Endothelial cell of umbilical vein (primary cell): Measurements from ENCODE around the gene COBLL1. TPM values are rescaled to one million over a fixed set of nuclear protein-coding genes. Genes with fewer than 3 reads are reported as not detected.

Experiments
- BruUV-seq: library from RNA; stranded (reverse); fragments of 400-500 nt; replicated peaks from 2 replicates; lab custom pipeline; 2021; lab: Mats Ljungman, UMichigan
- CTCF ChIA-PET: fragments of 300-600, 350-600 bp; sonication (Branson Sonifier 250); formaldehyde crosslinking; loops from one replicate; lab custom pipeline; 2021; ENCODE audit warnings: antibody characterized with exemption, inconsistent platforms; lab: Charles Lee
- POLR2A ChIA-PET: fragments of 300-600, 350-600 bp; sonication (Branson Sonifier 250); formaldehyde crosslinking; loops from one replicate; lab custom pipeline; 2021; ENCODE audit warnings: antibody characterized with exemption, inconsistent platforms; lab: Charles Lee
- DNase-seq: peaks from one replicate; pipeline ENCODE4 v3.0.0-alpha.2; 2011; ENCODE audit warnings: low read depth, low spot score
- FAIRE-seq: peaks from 2 replicates; lab custom pipeline; 2011; peaks lifted over from hg19 to GRCh38; lab: Jason Lieb, UNC
- H2AFZ ChIP-seq: 2 replicates; pipeline ENCODE4 v1.6.0; 2012; ENCODE audit warnings: low read depth, low read length, control low read depth, inconsistent platforms
- H3K27ac ChIP-seq: 2 replicates; pipeline ENCODE4 v1.5.1; 2011; ENCODE audit warnings: low read depth, mild to moderate bottlenecking, control low read depth, low read length, moderate library complexity; ENCODE audit not compliant: insufficient read depth
- H3K27me3 ChIP-seq, 2 experiments: 2 replicates each; pipeline versions ENCODE4 v1.6.0 to v1.6.1; 2011; ENCODE audit warnings: low read length in 2 of 2, mixed read lengths in 1 of 2; ENCODE audit not compliant: control insufficient read depth in 2 of 2, insufficient read depth in 2 of 2
- H3K36me3 ChIP-seq, 2 experiments: 2 replicates in 1 of 2; 3 replicates in 1 of 2; pipeline ENCODE4 v1.5.1; 2011; ENCODE audit warnings: low read length in 2 of 2, mild to moderate bottlenecking in 1 of 2, moderate library complexity in 1 of 2; ENCODE audit not compliant: control insufficient read depth in 2 of 2, insufficient read depth in 2 of 2; ENCODE audit errors: extremely low read depth in 1 of 2
- H3K4me1 ChIP-seq: 3 replicates; pipeline ENCODE4 v1.5.1; 2011; ENCODE audit warnings: mild to moderate bottlenecking, low read length; ENCODE audit not compliant: control insufficient read depth, insufficient read depth; ENCODE audit errors: extremely low read depth
- H3K4me2 ChIP-seq: 2 replicates; pipeline ENCODE4 v1.6.1; 2011; ENCODE audit warnings: low read length, control low read depth, mixed read lengths; ENCODE audit not compliant: insufficient read depth
- H3K4me3 ChIP-seq, 3 experiments: fragments of 200-600 bp in 1 of 3; sonication (generic), shearing (Covaris generic) in 1 of 3; replicated peaks in 1 of 3; 2 replicates each; pipeline ENCODE4 v1.5.1; 2011 to 2016; ENCODE audit warnings: control low read depth in 3 of 3, low read length in 3 of 3, mild to moderate bottlenecking in 2 of 3, inconsistent platforms in 1 of 3, low read depth in 1 of 3, moderate library complexity in 1 of 3; ENCODE audit not compliant: insufficient read depth in 1 of 3
- H3K79me2 ChIP-seq: 2 replicates; pipeline ENCODE4 v1.6.0; 2012; ENCODE audit warnings: low read length, inconsistent platforms; ENCODE audit not compliant: control insufficient read depth, insufficient read depth
- H3K9ac ChIP-seq: replicated peaks from 2 replicates; pipeline ENCODE3; 2011; ENCODE audit warnings: low read length, control low read depth; ENCODE audit not compliant: insufficient read depth; ENCODE audit errors: extremely low read depth
- H3K9me1 ChIP-seq: replicated peaks from 3 replicates; pipeline ENCODE4 v1.6.0; 2011; ENCODE audit warnings: mild to moderate bottlenecking, low read length; ENCODE audit not compliant: control insufficient read depth, insufficient read depth; ENCODE audit errors: extremely low read depth
- H3K9me3 ChIP-seq: replicated peaks from 2 replicates; pipeline ENCODE4 v1.5.1; 2012; ENCODE audit warnings: low read length, inconsistent platforms; ENCODE audit not compliant: control insufficient read depth, insufficient read depth
- H4K20me1 ChIP-seq: replicated peaks from 2 replicates; pipeline ENCODE3; 2011; ENCODE audit warnings: mild to moderate bottlenecking, low read length; ENCODE audit not compliant: control insufficient read depth, insufficient read depth; ENCODE audit errors: extremely low read depth
- CTCF ChIP-seq, 2 donors: IDR thresholded peaks; 1 replicate in 1 of 2; 2 replicates in 1 of 2; pipeline ENCODE4 v1.5.1; 2011; ENCODE audit warnings: low read length in 2 of 2, mild to moderate bottlenecking in 2 of 2, moderate library complexity in 2 of 2, control low read depth in 1 of 2, inconsistent platforms in 1 of 2, low read depth in 1 of 2; ENCODE audit not compliant: insufficient read depth in 1 of 2; ENCODE audit errors: extremely low read depth in 1 of 2
- EZH2 ChIP-seq: IDR thresholded peaks from 2 replicates; pipeline ENCODE4 v1.6.1; 2012; ENCODE audit warnings: borderline replicate concordance, low read depth, mild to moderate bottlenecking, moderate library complexity, low read length, inconsistent platforms; ENCODE audit not compliant: severe bottlenecking
- FOS ChIP-seq: IDR thresholded peaks from 2 replicates; pipeline ENCODE4 v1.6.1; 2011; ENCODE audit warnings: mild to moderate bottlenecking, low read length, moderate library complexity, borderline replicate concordance; ENCODE audit not compliant: insufficient read depth
- GATA2 ChIP-seq: IDR thresholded peaks from 2 replicates; pipeline ENCODE4 v1.7.0; 2011; ENCODE audit warnings: low read depth, mild to moderate bottlenecking, moderate library complexity, mixed read lengths, low read length; ENCODE audit not compliant: insufficient read length, insufficient read depth
- JUN ChIP-seq: IDR thresholded peaks from 2 replicates; pipeline ENCODE4 v1.6.1; 2011; ENCODE audit warnings: borderline replicate concordance, low read depth; ENCODE audit not compliant: insufficient read length, insufficient read depth
- MAX ChIP-seq: IDR thresholded peaks from 2 replicates; pipeline ENCODE4 v1.6.1; 2011; ENCODE audit not compliant: insufficient read depth, insufficient read length
- MYC ChIP-seq: IDR thresholded peaks from one replicate; pipeline ENCODE4 v1.6.1; 2011; ENCODE audit warnings: mild to moderate bottlenecking, low read depth, low read length
- POLR2A ChIP-seq: IDR thresholded peaks from 2 replicates; pipeline ENCODE4 v1.6.1; 2012; ENCODE audit warnings: low read depth, mild to moderate bottlenecking, control low read depth, low read length
- POLR2AphosphoS5 ChIP-seq: IDR thresholded peaks from 2 replicates; pipeline ENCODE4 v1.6.1; 2012; ENCODE audit warnings: low read depth, mild to moderate bottlenecking, control low read depth, low read length, moderate library complexity; ENCODE audit not compliant: insufficient read depth
- dilution Hi-C: fragments of 300-500 bp; cut with MboI; formaldehyde crosslinking; loops from one replicate; pipeline ENCODE4 v1.15.0; 2019; ENCODE audit warnings: low sequenced_read_pairs; ENCODE audit not compliant: extremely low pct_ligation_motif_present
- intact Hi-C: fragments of 100-400 bp; cut with micrococcal nuclease; formaldehyde crosslinking; loops from one replicate; pipeline ENCODE4 v1.10.0; 2022
- polyA plus RNA-seq, 4 experiments: library from polyadenylated mRNA; depleted of rRNA in 3 of 4; stranded (reverse) in 3 of 4; unstranded in 1 of 4; fragments of >200 nt; gene quantifications; 2 replicates each; pipeline versions ENCODE4 v1.2.1 to v1.2.3, GENCODE V29; 2011 to 2012; ENCODE audit warnings: missing spikeins in 1 of 4
- total RNA-seq: library from RNA; stranded (reverse); gene quantifications from 2 replicates; pipeline ENCODE4 v1.2.3, GENCODE V29; 2021

The COBLL1 gene
- total and polyA plus RNA-seq, 2 donors (not counting 3 experiments of a cell fraction or from before 2014, with no cell fraction given): 9.1 to 38.4 TPM

GRCh38 chr2:164747783-164748433 lies 93.7 kb downstream of the COBLL1 start:
- intact Hi-C loops: no loop called here

More at GRCh38 chr2:164747783-164748433, 93.7 kb downstream of the COBLL1 start:
- DNase-seq (no peak), FAIRE-seq (no peak)
- BruUV-seq: no TSS peak
- no peak for TF ChIP-seq MYC
- no peak for TF ChIP-seq EZH2
- TF ChIP-seq CTCF (IDR thresholded peaks at IDR 0.05; ENCODE audit: extremely low read depth in 1 of 2, insufficient read depth in 1 of 2, low read depth in 1 of 2, low read length in 2 of 2): no peak
- no peak for TF ChIP-seq JUN
- TF ChIP-seq POLR2A: no peak
- TF ChIP-seq GATA2: no peak
- no peak for TF ChIP-seq FOS
- no peak for TF ChIP-seq MAX
- TF ChIP-seq POLR2AphosphoS5: no peak
- no peak overlapping the region for H2AFZ ChIP-seq
- peaks cover 9% of the 10 kb centered on the region for H3K4me1 ChIP-seq
- H3K27me3 ChIP-seq: no peaks in the 10 kb centered on the region
- H3K36me3 ChIP-seq: no peaks in the 10 kb centered on the region
- no peaks in the 10 kb centered on the region for H3K9me3 ChIP-seq
- POLR2A ChIA-PET: no interaction called here
- no peak overlapping the region for H3K27ac ChIP-seq
- CTCF ChIA-PET: interaction anchor here (1.0 to 1.1 kb wide), 2 partner anchors 10 to 94 kb away, joined by 3 read pairs; partner anchors contain the start of gene COBLL1
- no peaks in the 10 kb centered on the region for H4K20me1 ChIP-seq
- no peak overlapping the region for H3K4me3 ChIP-seq
- dilution Hi-C loops: no loop called here
- no peaks in the 10 kb centered on the region for H3K9me1 ChIP-seq
- H3K79me2 ChIP-seq: peaks cover 3% of the 10 kb centered on the region
- no peak overlapping the region for H3K4me2 ChIP-seq
- H3K9ac ChIP-seq: no peak overlapping the region
